ENCODE results near the gene CENPB. TPM values are rescaled to one million over a fixed set of nuclear protein-coding genes. Genes with fewer than 3 reads are reported as not detected.
"Not testable (repeated sequence)": the region's sequence is repeated elsewhere in the genome, so short reads cannot be mapped to it uniquely, and the experiment has no call there.

The CENPB gene
- 67.8 and 87.4 TPM in 2 replicates for total RNA-seq

- TF ChIP-seq CTCF (IDR thresholded peaks at IDR 0.05; ENCODE audit: insufficient read depth, low read length, severe bottlenecking) = peak; percentile 67
- peak; percentile 50 for DNase-seq (ENCODE audit: low read depth)
- FAIRE-seq = no peak
These were observed at the start of gene CENPB for GRCh38 chr20:3786665-3787323. Gene CENPB (minus strand): TSS chr20:3786740. CDS start chr20:3786483, 257 bp downstream.

GRCh38 chr20:3836132-3836531 is 49.6 kb upstream of the CENPB start:
- Histone ChIP-seq H3K36me3 (ENCODE audit: control insufficient read depth, insufficient read depth, low read length) (no peaks in the 10 kb centered on the region), H3K4me3 (ENCODE audit: low read depth, low read length) (no peak overlapping the region), H3K27me3 (ENCODE audit: control insufficient read depth, insufficient read depth, low read length) (no peaks in the 10 kb centered on the region)
- DNase-seq (ENCODE audit: low read depth) (no peak), FAIRE-seq (no peak)
- no peak for TF ChIP-seq CTCF (IDR thresholded peaks at IDR 0.05; ENCODE audit: insufficient read depth, low read length, severe bottlenecking)

More at GRCh38 chr20:3786665-3787323, at the start of gene CENPB:
- peaks cover 5% of the 10 kb centered on the region for H3K36me3 ChIP-seq (ENCODE audit: control insufficient read depth, insufficient read depth, low read length)
- no peaks in the 10 kb centered on the region for H3K27me3 ChIP-seq (ENCODE audit: control insufficient read depth, insufficient read depth, low read length)
- peak within 1 kb of the TSS; percentile 52 for H3K4me3 ChIP-seq (ENCODE audit: low read depth, low read length)

GRCh38 chr20:3829891-3830290 is 43.4 kb upstream of the CENPB start:
- not testable (repeated sequence) for DNase-seq (ENCODE audit: low read depth); FAIRE-seq; H3K27me3 ChIP-seq (ENCODE audit: control insufficient read depth, insufficient read depth, low read length); H3K4me3 ChIP-seq (ENCODE audit: low read depth, low read length); H3K36me3 ChIP-seq (ENCODE audit: control insufficient read depth, insufficient read depth, low read length)

- DNase-seq (ENCODE audit: low read depth) = no peak
- Histone ChIP-seq H3K27me3 (ENCODE audit: control insufficient read depth, insufficient read depth, low read length) (no peaks in the 10 kb centered on the region), H3K4me3 (ENCODE audit: low read depth, low read length) (no peak overlapping the region), H3K36me3 (ENCODE audit: control insufficient read depth, insufficient read depth, low read length) (peaks cover 9% of the 10 kb centered on the region)
- no peak for FAIRE-seq
- TF ChIP-seq CTCF (IDR thresholded peaks at IDR 0.05; ENCODE audit: insufficient read depth, low read length, severe bottlenecking) = no peak
These were observed 42.3 kb upstream of the CENPB start for GRCh38 chr20:3828798-3829197.

- Histone ChIP-seq H3K4me3 (ENCODE audit: low read depth, low read length) (no peak overlapping the region), H3K27me3 (ENCODE audit: control insufficient read depth, insufficient read depth, low read length) (no peaks in the 10 kb centered on the region), H3K36me3 (ENCODE audit: control insufficient read depth, insufficient read depth, low read length) (peaks cover 19% of the 10 kb centered on the region)
- FAIRE-seq (no peak), DNase-seq (ENCODE audit: low read depth) (no peak)
- TF ChIP-seq CTCF (IDR thresholded peaks at IDR 0.05; ENCODE audit: insufficient read depth, low read length, severe bottlenecking) = no peak
These were observed 39.9 kb upstream of the CENPB start for GRCh38 chr20:3826420-3826819.

- DNase-seq (ENCODE audit: low read depth) (no peak), FAIRE-seq (no peak)
- peaks cover 19% of the 10 kb centered on the region for H3K36me3 ChIP-seq (ENCODE audit: control insufficient read depth, insufficient read depth, low read length)
- no peak for TF ChIP-seq CTCF (IDR thresholded peaks at IDR 0.05; ENCODE audit: insufficient read depth, low read length, severe bottlenecking)
- H3K27me3 ChIP-seq (ENCODE audit: control insufficient read depth, insufficient read depth, low read length) = no peaks in the 10 kb centered on the region
- no peak overlapping the region for H3K4me3 ChIP-seq (ENCODE audit: low read depth, low read length)
These were observed 39.0 kb upstream of the CENPB start for GRCh38 chr20:3825526-3825925.

Measured in bronchial epithelial cell (primary cell).